NOMO-1 (cell line): ENCODE results near the gene NANOGP8.

ENCODE experiments used
- DNase-seq, 2 experiments: peaks; one replicate each; lab custom pipeline; 2025; ENCODE audit not compliant: unreplicated experiment in 2 of 2; lab: John Stamatoyannopoulos, UW

Gene NANOGP8

DNA sequence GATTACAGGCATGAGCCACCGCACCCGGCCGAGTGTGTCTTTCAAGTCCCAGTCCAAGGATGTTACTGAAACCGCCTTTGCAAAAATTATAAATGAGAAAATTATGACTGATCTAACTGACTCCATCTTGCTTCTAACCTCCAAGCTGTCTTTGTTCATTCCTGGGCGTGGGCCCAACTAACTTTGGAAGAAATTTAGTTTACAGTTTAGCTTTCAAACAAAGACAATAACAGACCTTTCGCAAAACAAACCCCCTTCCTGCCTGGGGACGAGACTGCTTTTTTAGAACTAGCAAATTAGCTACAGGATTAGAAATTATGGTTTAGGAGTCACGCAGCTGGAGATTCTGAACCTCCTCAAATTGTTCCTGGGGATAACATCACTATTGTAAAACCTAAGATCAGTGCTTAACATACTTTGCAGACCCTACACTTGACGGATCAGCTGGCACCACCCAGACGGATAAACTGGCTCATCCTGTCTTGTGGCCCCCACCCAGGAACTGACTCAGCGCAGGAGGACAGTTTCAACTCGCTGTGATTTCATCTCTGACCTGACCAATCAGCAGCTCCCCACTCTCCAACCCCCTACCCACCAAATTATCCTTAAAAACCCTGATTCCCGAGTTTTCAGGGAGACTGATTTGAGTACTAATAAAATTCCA is 23.8 kb downstream of the NANOGP8 start:
- no peak for DNase-seq

DNA sequence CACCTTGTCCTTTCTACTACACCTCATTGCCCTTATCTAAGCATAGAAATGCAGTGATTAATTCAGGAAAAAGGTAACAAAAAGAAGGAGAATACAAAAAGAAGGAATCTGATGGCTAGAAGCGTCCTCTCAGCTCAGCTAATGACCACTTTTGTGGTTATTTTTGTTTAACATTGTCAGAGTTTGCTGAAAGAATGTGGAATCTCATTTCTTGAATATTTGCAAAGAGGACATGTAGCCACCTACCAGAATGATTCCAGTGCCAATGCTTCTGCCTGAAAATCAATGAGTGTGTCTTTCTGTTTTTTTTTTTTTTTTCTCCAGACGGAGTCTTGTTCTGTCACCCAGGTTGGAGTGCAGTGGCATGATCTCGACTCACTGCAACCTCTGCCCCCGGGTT is 24.5 kb downstream of the NANOGP8 start:
- no peak for DNase-seq

DNA sequence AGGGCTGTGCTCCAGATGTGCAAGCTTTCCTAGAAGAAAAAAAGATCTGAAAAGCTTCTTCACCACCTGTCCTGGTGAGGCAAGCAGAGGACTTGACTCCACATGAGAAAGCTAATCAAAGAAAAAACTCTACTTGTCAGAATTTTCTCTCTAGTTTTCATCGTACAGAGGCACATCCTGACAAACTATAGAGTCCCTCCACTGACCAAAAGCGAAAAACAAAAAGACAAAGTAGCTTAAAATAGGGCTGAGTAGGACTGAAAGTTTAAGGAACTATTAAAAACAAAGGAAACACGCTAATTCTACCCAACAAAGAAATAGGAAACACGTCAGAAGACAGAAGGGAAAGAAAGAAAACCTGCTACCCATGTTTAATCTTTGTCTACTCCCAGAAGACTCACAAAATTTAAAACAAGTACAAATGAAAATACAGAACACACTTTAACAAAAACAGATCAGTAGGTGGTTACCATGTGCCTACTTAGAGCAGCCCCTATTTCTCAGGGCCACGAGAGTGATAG is 26.5 kb downstream of the NANOGP8 start:
- DNase-seq = no peak

- DNase-seq = no peak
Measured at GRCh38 chr15:35055416-35056105, 29.5 kb downstream of the NANOGP8 start.

DNA sequence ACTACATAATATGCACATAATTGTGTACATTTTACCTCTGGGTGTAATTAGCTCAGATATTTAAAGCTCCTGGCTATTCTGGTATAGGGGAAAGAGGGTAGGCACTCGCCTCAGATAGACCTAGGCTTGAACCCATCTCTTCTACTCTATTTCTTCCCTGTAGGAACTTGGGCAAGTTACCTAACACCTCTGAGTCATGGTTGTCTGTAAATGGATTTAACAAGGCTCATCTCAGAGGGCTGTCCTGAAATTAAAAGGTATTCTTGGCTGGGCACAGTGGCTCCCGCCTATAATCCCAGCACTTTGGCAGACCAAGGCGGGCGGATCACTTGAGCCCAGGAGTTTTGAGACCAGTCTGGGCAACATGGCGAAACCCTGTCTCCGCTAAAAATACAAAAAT is 30.7 kb downstream of the NANOGP8 start:
- DNase-seq = no peak

- DNase-seq = no peak
Measured at GRCh38 chr15:35047996-35048395, 37.1 kb downstream of the NANOGP8 start.

- DNase-seq = no peak
Measured at GRCh38 chr15:35047528-35047927, 37.6 kb downstream of the NANOGP8 start.

- DNase-seq = peak in 1 of 2 experiments; percentile 87
Measured at GRCh38 chr15:35043373-35044095, 41.6 kb downstream of the NANOGP8 start.

DNA sequence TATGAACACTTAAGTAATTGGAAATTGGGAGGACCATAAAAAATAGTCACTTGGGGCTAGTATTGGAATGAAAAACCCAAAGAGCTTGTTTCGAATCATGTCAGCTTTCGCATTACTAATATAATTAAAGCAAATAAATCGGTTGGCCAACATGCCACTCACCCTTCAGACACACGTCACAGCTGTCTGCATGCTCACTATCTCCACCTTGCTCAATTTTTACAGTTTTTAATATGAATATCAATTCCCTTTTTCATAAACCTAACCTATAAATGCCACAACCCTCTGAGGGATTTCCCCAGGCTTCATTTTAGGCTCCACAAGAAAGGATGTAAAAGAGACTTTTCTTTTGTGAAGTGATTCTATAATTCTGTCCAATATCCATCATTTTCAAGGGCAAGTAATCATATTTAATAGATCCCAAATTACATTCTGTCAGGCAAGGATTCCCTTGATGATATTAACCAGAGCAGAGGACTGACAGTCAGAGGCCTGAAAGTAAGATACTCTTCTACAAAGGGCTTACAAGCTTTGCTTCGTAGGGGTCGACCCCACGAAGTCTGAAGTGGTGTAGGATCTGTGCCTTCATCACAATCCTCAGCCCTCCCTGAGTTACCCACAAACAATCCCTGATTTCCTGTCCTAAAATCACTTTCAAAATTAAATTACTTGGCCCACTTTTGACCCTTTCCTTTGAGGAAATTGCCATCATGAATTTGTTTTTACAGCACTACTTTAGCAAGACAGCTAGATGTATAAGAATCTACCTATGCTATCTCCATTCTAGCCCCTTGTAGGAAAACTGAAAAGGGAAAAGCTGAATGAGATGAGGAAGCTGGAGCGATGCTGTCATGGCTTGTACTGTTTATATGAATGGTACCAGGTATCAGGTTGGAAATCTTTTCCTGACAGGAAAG is 44.5 kb downstream of the NANOGP8 start:
- no peak for DNase-seq

- peak in 1 of 2 experiments; percentile 17 for DNase-seq
Measured at GRCh38 chr15:35038626-35039451, 46.3 kb downstream of the NANOGP8 start.
